HG02610 (cell line): Measurements from ENCODE around the gene POFUT2.

Experiments
- ATAC-seq: cut with Tn5 transposase; IDR thresholded peaks from one replicate; pipeline ENCODE4 v1.9.1; 2021; ENCODE audit warnings: mild to moderate bottlenecking, moderate library complexity; ENCODE audit not compliant: unreplicated experiment

The POFUT2 gene

GRCh38 chr21:45285266-45285931 lies 2.3 kb downstream of the POFUT2 start:
- no peak for ATAC-seq

- no peak for ATAC-seq
These were observed 3.3 kb downstream of the POFUT2 start for GRCh38 chr21:45284456-45284741.

GRCh38 chr21:45283611-45284455 lies 3.9 kb downstream of the POFUT2 start:
- ATAC-seq = no peak

GRCh38 chr21:45283035-45283610 lies 4.6 kb downstream of the POFUT2 start:
- ATAC-seq = no peak

GRCh38 chr21:45282283-45283034 lies 5.2 kb downstream of the POFUT2 start:
- no peak for ATAC-seq

- ATAC-seq = no peak
These were observed 6.0 kb downstream of the POFUT2 start for GRCh38 chr21:45281411-45282282.

GRCh38 chr21:45280969-45281368 lies 6.7 kb downstream of the POFUT2 start:
- ATAC-seq = no peak

GRCh38 chr21:45280178-45280821 lies 7.4 kb downstream of the POFUT2 start:
- ATAC-seq = no peak

- no peak for ATAC-seq
These were observed 8.1 kb downstream of the POFUT2 start for GRCh38 chr21:45279446-45280177.

GRCh38 chr21:45278156-45278911 lies 9.4 kb downstream of the POFUT2 start:
- no peak for ATAC-seq

GRCh38 chr21:45277101-45278045 lies 10.3 kb downstream of the POFUT2 start:
- no peak for ATAC-seq

- no peak for ATAC-seq
These were observed 11.1 kb downstream of the POFUT2 start for GRCh38 chr21:45276596-45276995.

GRCh38 chr21:45270306-45270821 lies 17.3 kb downstream of the POFUT2 start:
- no peak for ATAC-seq

- no peak for ATAC-seq
These were observed 17.8 kb downstream of the POFUT2 start for GRCh38 chr21:45269861-45270260.

GRCh38 chr21:45267390-45267760 lies 20.3 kb downstream of the POFUT2 start:
- ATAC-seq = no peak

- no peak for ATAC-seq
These were observed 20.9 kb downstream of the POFUT2 start for GRCh38 chr21:45266518-45267389.
